KMS-11 (cell line): ENCODE results near the gene LYSMD2.

Experiments used
- H2AFZ ChIP-seq: fragments of 200-600 bp; sonication (generic); 2 replicates; pipeline ENCODE4 v1.6.1; 2016; ENCODE audit warnings: antibody characterized with exemption, mixed run types, low read depth
- H3K27ac ChIP-seq: fragments of 200-600 bp; sonication (generic); 2 replicates; pipeline ENCODE4 v1.6.1; 2016; ENCODE audit warnings: mild to moderate bottlenecking, mixed run types
- H3K27me3 ChIP-seq: fragments of 200-600 bp; sonication (generic); 2 replicates; pipeline ENCODE4 v1.6.1; 2017; ENCODE audit warnings: mild to moderate bottlenecking, low read depth, mixed run types, moderate library complexity; ENCODE audit not compliant: insufficient read depth
- H3K36me3 ChIP-seq: fragments of 200-600 bp; sonication (generic); 2 replicates; pipeline ENCODE4 v1.6.1; 2017; ENCODE audit warnings: mild to moderate bottlenecking, mixed run types; ENCODE audit not compliant: insufficient read depth
- H3K4me1 ChIP-seq: fragments of 200-600 bp; sonication (generic); 2 replicates; pipeline ENCODE4 v1.6.1; 2016; ENCODE audit warnings: mild to moderate bottlenecking, low read depth, mixed run types; ENCODE audit not compliant: poor library complexity, severe bottlenecking
- H3K4me2 ChIP-seq: fragments of 200-600 bp; sonication (generic); 2 replicates; pipeline ENCODE4 v1.7.0; 2016; ENCODE audit warnings: mild to moderate bottlenecking, mixed run types
- H3K4me3 ChIP-seq: fragments of 200-600 bp; sonication (generic); IDR thresholded peaks from 2 replicates; pipeline ENCODE4 v1.6.1; 2017; ENCODE audit warnings: low read depth, low read length, mixed read lengths; ENCODE audit not compliant: insufficient read depth
- H3K79me2 ChIP-seq: fragments of 200-600 bp; sonication (generic); 2 replicates; pipeline ENCODE4 v1.6.1; 2016; ENCODE audit warnings: low read depth, mixed run types; ENCODE audit not compliant: insufficient read depth
- H3K9ac ChIP-seq: fragments of 200-600 bp; sonication (generic); 2 replicates; pipeline ENCODE4 v1.6.1; 2016; ENCODE audit warnings: mild to moderate bottlenecking, mixed run types
- H4K20me1 ChIP-seq: fragments of 200-600 bp; sonication (generic); 2 replicates; pipeline ENCODE4 v1.6.1; 2016; ENCODE audit warnings: mild to moderate bottlenecking, mixed run types; ENCODE audit not compliant: insufficient read depth
- CTCF ChIP-seq: fragments of 200-600 bp; sonication (generic); conservative IDR thresholded peaks from 2 replicates; pipeline ENCODE4 v1.6.1; 2017; ENCODE audit warnings: low read depth, mild to moderate bottlenecking, antibody characterized with exemption, low read length, moderate library complexity, mixed read lengths

The LYSMD2 gene

GRCh38 chr15:51771773-51772172 lies 34.3 kb upstream of the LYSMD2 start:
- Histone ChIP-seq H3K4me3 (no peak overlapping the region), H3K4me2 (no peak overlapping the region), H3K27me3 (no peaks in the 10 kb centered on the region), H3K36me3 (no peaks in the 10 kb centered on the region), H4K20me1 (no peaks in the 10 kb centered on the region), H3K9ac (no peak overlapping the region), H2AFZ (no peak overlapping the region), H3K4me1 (no peaks in the 10 kb centered on the region), H3K79me2 (no peaks in the 10 kb centered on the region), H3K27ac (no peak overlapping the region)
- no peak for TF ChIP-seq CTCF

DNA sequence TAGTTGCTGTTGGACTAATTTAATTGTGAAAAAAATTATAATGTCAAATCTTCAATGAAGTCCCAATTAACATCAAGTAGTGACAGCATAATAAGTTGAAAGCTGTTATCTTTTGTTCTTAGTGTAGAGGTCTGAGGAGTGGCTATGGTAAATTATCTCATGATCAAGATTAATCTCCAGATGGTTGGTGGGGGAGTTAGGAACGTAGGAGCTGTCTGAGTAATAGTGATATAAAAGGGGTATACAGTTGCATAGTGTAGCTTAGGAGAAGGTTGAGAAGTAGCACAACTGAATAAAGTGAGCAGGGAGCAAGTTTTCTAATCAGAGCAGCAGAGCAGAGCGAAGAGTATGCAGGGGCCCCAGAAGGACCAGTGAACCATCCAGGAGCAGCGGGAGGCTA lies 33.4 kb upstream of the LYSMD2 start:
- no peak for TF ChIP-seq CTCF
- Histone ChIP-seq H3K9ac (no peak overlapping the region), H2AFZ (no peak overlapping the region), H3K4me1 (no peaks in the 10 kb centered on the region), H4K20me1 (no peaks in the 10 kb centered on the region), H3K36me3 (no peaks in the 10 kb centered on the region), H3K4me2 (no peak overlapping the region), H3K79me2 (no peaks in the 10 kb centered on the region), H3K27ac (no peak overlapping the region), H3K27me3 (no peaks in the 10 kb centered on the region), H3K4me3 (no peak overlapping the region)

GRCh38 chr15:51768018-51768417 lies 30.6 kb upstream of the LYSMD2 start:
- Histone ChIP-seq H3K79me2 (no peaks in the 10 kb centered on the region), H4K20me1 (no peaks in the 10 kb centered on the region), H3K27ac (no peak overlapping the region), H3K27me3 (no peaks in the 10 kb centered on the region), H2AFZ (no peak overlapping the region), H3K4me2 (no peak overlapping the region), H3K4me3 (no peak overlapping the region), H3K9ac (no peak overlapping the region), H3K4me1 (no peaks in the 10 kb centered on the region), H3K36me3 (no peaks in the 10 kb centered on the region)
- TF ChIP-seq CTCF, result no peak

DNA sequence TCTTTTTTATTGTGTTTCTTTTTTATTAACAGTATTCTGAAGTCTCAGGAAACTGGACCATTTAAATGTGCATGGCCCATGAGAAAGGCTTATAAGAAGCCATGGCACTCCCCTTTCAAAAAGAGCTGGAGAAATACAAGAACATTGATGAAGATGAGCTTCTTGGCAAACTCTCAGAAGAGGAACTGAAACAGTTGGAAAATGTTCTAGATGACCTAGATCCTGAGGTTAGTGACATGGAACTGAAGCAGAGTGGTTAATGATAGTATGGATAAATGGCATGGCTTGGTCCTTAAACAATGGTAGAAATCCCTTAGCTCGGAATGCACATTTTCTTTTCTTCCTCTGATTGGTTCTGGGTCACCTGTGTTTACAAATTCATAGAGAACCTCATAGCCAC lies 28.9 kb upstream of the LYSMD2 start:
- Histone ChIP-seq H3K4me2 (no peak overlapping the region), H3K36me3 (no peaks in the 10 kb centered on the region), H3K79me2 (no peaks in the 10 kb centered on the region), H3K27me3 (no peaks in the 10 kb centered on the region), H3K9ac (no peak overlapping the region), H3K4me3 (no peak overlapping the region), H3K4me1 (no peaks in the 10 kb centered on the region), H3K27ac (no peak overlapping the region), H2AFZ (no peak overlapping the region), H4K20me1 (no peaks in the 10 kb centered on the region)
- no peak for TF ChIP-seq CTCF

GRCh38 chr15:51765751-51766150 lies 28.3 kb upstream of the LYSMD2 start:
- Histone ChIP-seq H3K4me2 (no peak overlapping the region), H3K27ac (no peak overlapping the region), H3K4me3 (no peak overlapping the region), H3K9ac (no peak overlapping the region), H3K4me1 (no peaks in the 10 kb centered on the region), H2AFZ (no peak overlapping the region), H3K36me3 (no peaks in the 10 kb centered on the region), H3K27me3 (no peaks in the 10 kb centered on the region), H3K79me2 (no peaks in the 10 kb centered on the region), H4K20me1 (no peaks in the 10 kb centered on the region)
- TF ChIP-seq CTCF, result no peak
